Astrocyte (in vitro differentiated cells and primary cell): Measurements from ENCODE around the gene WDR33. TPM values are rescaled to one million over a fixed set of nuclear protein-coding genes. Genes with fewer than 3 reads are reported as not detected.
"Not testable (repeated sequence)": the region's sequence is repeated elsewhere in the genome, so short reads cannot be mapped to it uniquely, and the experiment has no call there.

ENCODE experiments used
- DNase-seq: peaks from one replicate; pipeline ENCODE4 v3.0.0-alpha.2; 2010; ENCODE audit warnings: low read depth
- FAIRE-seq: peaks from 2 replicates; lab custom pipeline; 2011; peaks lifted over from hg19 to GRCh38; lab: Jason Lieb, UNC
- H2AFZ ChIP-seq: 2 replicates; pipeline ENCODE4 v1.6.0; 2012; ENCODE audit warnings: low read depth, low read length, inconsistent platforms
- H3K27ac ChIP-seq: 2 replicates; pipeline ENCODE4 v1.5.1; 2011; ENCODE audit warnings: low read depth, low read length, inconsistent platforms
- H3K27me3 ChIP-seq: 2 replicates; pipeline ENCODE4 v1.6.0; 2011; ENCODE audit warnings: low read length, inconsistent platforms; ENCODE audit not compliant: insufficient read depth
- H3K36me3 ChIP-seq: 2 replicates; pipeline ENCODE4 v1.5.1; 2011; ENCODE audit warnings: low read length, inconsistent platforms; ENCODE audit not compliant: insufficient read depth
- H3K4me1 ChIP-seq: 2 replicates; pipeline ENCODE4 v1.5.1; 2011; ENCODE audit warnings: low read length, inconsistent platforms; ENCODE audit not compliant: insufficient read depth
- H3K4me2 ChIP-seq: 2 replicates; pipeline ENCODE4 v1.6.0; 2012; ENCODE audit warnings: low read length, inconsistent platforms
- H3K4me3 ChIP-seq: 2 replicates; pipeline ENCODE4 v1.5.1; 2011; ENCODE audit warnings: low read depth, mild to moderate bottlenecking, low read length, inconsistent platforms; ENCODE audit not compliant: insufficient read depth
- H3K79me2 ChIP-seq: 2 replicates; pipeline ENCODE4 v1.6.0; 2012; ENCODE audit warnings: mild to moderate bottlenecking, low read length, inconsistent platforms; ENCODE audit not compliant: insufficient read depth
- H3K9ac ChIP-seq: 2 replicates; pipeline ENCODE4 v1.6.0; 2012; ENCODE audit warnings: mild to moderate bottlenecking, low read length, inconsistent platforms
- H3K9me3 ChIP-seq: 2 replicates; pipeline ENCODE4 v1.5.1; 2012; ENCODE audit warnings: low read depth, mild to moderate bottlenecking, low read length, inconsistent platforms; ENCODE audit not compliant: insufficient read depth
- H4K20me1 ChIP-seq: 2 replicates; pipeline ENCODE4 v1.6.0; 2012; ENCODE audit warnings: low read length, inconsistent platforms; ENCODE audit not compliant: insufficient read depth
- H3K27ac Mint-ChIP-seq: one replicate; pipeline ENCODE4 v1.8.0; 2021; ENCODE audit warnings: mild to moderate bottlenecking, mixed read lengths; ENCODE audit not compliant: unreplicated experiment
- H3K27me3 Mint-ChIP-seq: one replicate; pipeline ENCODE4 v1.8.0; 2021; ENCODE audit warnings: low read depth, mixed read lengths; ENCODE audit not compliant: unreplicated experiment
- H3K36me3 Mint-ChIP-seq: one replicate; pipeline ENCODE4 v1.8.0; 2021; ENCODE audit warnings: low read depth, mixed read lengths; ENCODE audit not compliant: unreplicated experiment
- H3K4me1 Mint-ChIP-seq: one replicate; pipeline ENCODE4 v1.8.0; 2021; ENCODE audit warnings: low read depth, mixed read lengths; ENCODE audit not compliant: unreplicated experiment
- H3K4me3 Mint-ChIP-seq: one replicate; pipeline ENCODE4 v1.8.0; 2021; ENCODE audit warnings: mild to moderate bottlenecking, moderate library complexity, mixed read lengths; ENCODE audit not compliant: unreplicated experiment
- H3K9me3 Mint-ChIP-seq: one replicate; pipeline ENCODE4 v1.8.0; 2021; ENCODE audit warnings: mild to moderate bottlenecking, mixed read lengths; ENCODE audit not compliant: unreplicated experiment
- EZH2 ChIP-seq: IDR thresholded peaks from 2 replicates; pipeline ENCODE4 v1.6.1; 2012; ENCODE audit warnings: mild to moderate bottlenecking, low read length, inconsistent platforms; ENCODE audit not compliant: insufficient read depth
- total RNA-seq: library from RNA; stranded (reverse); gene quantifications from 2 replicates; pipeline ENCODE4 v1.2.1, GENCODE V29; 2021
- TF ChIP-seq, protein P1 (sequence below): IDR thresholded peaks from 2 replicates; pipeline ENCODE4 v1.5.1; 2011; ENCODE audit warnings: low read depth, mild to moderate bottlenecking, inconsistent platforms, low read length, moderate library complexity; ENCODE audit not compliant: insufficient read depth

Gene WDR33
- total RNA-seq, 1 donor from 2014 or later, result 40.9 TPM

DNA sequence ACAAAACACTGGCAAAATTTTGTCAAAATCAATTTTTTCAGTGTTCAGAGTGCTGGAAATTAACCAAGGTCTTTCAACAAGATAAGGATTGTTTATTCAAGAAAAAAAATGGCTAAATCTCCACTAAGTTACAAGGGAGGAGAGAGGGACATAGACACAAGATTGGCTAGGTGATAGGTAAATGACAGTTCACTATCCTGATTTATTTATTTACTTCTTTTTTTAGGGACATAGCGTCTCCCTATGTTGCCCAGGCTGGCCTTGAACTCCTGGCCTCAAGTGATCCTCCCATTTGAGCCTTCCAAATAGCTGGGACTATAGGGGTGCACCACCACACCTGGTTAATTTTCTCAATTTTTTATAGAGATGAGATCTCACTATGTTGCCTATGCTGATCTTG, 3.7 kb upstream of the WDR33 start:
- H3K27me3 ChIP-seq, result no peaks in the 10 kb centered on the region
- FAIRE-seq (no peak), DNase-seq (no peak)
- Mint-ChIP-seq H3K4me1 (peaks cover under 1% of the 10 kb centered on the region), H3K27ac (no peak overlapping the region), H3K4me3 (no peak overlapping the region), H3K9me3 (peaks cover 23% of the 10 kb centered on the region), H3K36me3 (no peaks in the 10 kb centered on the region), H3K27me3 (peaks cover 9% of the 10 kb centered on the region)
- no peak overlapping the region for H3K9ac ChIP-seq
- H3K9me3 ChIP-seq, result peaks cover 8% of the 10 kb centered on the region
- no peak overlapping the region for H2AFZ ChIP-seq
- no peak overlapping the region for H3K4me2 ChIP-seq
- no peak overlapping the region for H3K27ac ChIP-seq
- H3K4me3 ChIP-seq, result no peak overlapping the region
- TF ChIP-seq, protein P1, sequence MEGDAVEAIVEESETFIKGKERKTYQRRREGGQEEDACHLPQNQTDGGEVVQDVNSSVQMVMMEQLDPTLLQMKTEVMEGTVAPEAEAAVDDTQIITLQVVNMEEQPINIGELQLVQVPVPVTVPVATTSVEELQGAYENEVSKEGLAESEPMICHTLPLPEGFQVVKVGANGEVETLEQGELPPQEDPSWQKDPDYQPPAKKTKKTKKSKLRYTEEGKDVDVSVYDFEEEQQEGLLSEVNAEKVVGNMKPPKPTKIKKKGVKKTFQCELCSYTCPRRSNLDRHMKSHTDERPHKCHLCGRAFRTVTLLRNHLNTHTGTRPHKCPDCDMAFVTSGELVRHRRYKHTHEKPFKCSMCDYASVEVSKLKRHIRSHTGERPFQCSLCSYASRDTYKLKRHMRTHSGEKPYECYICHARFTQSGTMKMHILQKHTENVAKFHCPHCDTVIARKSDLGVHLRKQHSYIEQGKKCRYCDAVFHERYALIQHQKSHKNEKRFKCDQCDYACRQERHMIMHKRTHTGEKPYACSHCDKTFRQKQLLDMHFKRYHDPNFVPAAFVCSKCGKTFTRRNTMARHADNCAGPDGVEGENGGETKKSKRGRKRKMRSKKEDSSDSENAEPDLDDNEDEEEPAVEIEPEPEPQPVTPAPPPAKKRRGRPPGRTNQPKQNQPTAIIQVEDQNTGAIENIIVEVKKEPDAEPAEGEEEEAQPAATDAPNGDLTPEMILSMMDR, result no peak
- no peak for TF ChIP-seq EZH2
- peaks cover 13% of the 10 kb centered on the region for H3K79me2 ChIP-seq
- H3K36me3 ChIP-seq, result no peaks in the 10 kb centered on the region
- H3K4me1 ChIP-seq, result peaks cover 7% of the 10 kb centered on the region
- peaks cover 8% of the 10 kb centered on the region for H4K20me1 ChIP-seq

DNA sequence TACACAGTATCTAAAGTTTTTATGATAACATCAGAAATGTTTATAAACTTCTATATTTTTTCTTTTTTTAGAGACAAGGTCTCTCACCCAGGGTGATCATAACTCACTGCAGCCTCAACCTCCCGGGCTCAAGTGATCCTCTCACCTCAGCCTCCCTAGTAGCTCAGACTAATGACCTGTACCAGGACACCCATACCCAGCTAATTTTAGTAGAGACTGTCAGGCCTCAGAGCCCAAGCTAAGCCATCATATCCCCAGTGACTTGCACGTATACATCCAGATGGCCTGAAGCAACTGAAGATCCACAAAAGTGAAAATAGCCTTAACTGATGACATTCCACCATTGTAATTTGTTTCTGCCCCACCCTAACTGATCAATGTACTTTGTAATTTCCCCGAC, 1.5 kb upstream of the WDR33 start:
- FAIRE-seq, result not testable (repeated sequence)

DNA sequence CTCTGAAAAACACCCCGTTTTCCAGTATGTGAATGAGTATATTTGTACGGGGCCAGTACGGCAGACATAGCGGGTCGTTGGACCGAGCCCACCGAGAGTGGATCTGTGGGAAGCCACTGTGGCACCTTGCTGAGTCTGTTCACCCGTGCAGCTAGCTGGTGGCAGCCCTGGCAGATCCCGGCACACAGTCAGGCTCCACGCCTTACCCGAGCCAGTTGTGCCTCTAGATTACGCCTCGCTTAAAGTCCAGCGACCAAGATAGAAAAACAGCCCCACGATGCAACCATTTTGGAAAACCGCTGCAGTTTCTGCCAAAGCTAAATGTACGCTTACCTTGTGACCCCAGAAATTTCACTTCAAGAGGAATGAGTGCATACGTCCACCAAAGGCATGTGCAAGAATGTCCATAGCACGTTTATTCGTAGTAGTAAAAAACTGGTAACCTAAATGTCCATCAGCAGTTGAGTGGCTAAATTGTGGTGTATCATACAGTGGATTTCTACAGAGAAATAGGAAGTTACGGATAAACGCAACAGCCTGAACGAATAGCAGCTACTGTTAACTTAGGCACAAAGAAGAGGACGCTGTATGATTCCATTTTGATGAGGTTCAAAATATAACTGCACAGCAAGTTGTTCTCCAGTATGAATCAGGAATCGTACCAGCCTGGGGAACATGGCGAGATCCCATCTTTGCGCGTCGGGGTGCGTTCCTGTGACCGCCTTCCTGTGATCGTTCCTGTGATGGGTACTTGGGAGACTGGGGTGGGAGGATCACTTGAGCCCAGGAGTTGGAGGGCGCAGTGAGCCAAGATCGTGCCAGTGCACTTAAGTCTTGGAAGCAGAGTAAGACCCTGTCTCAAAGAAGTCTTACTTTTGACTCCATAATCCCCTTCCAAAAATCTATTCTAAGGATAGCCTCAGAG, 688 bp upstream of the WDR33 start:
- peaks cover 14% of the 10 kb centered on the region for H3K4me1 Mint-ChIP-seq
- TF ChIP-seq, protein P1, result no peak
- TF ChIP-seq EZH2, result no peak
- DNase-seq (peak; percentile 4), FAIRE-seq (no peak)
- H3K4me1 ChIP-seq, result peaks cover 9% of the 10 kb centered on the region
- H3K4me2 ChIP-seq, result peak overlapping the region; percentile 96
- no peaks in the 10 kb centered on the region for H3K27me3 Mint-ChIP-seq
- H3K4me3 ChIP-seq, result peak overlapping the region; percentile 99
- peak overlapping the region; percentile 96 for H3K4me3 Mint-ChIP-seq
- H3K27me3 ChIP-seq, result no peaks in the 10 kb centered on the region
- H3K9ac ChIP-seq, result peak overlapping the region; percentile 96
- H3K27ac Mint-ChIP-seq, result peak overlapping the region; percentile 98
- no peaks in the 10 kb centered on the region for H3K9me3 ChIP-seq
- no peaks in the 10 kb centered on the region for H3K36me3 Mint-ChIP-seq
- H2AFZ ChIP-seq, result peak overlapping the region; percentile 98
- H3K9me3 Mint-ChIP-seq, result peaks cover 2% of the 10 kb centered on the region
- H4K20me1 ChIP-seq, result peaks cover 34% of the 10 kb centered on the region
- H3K79me2 ChIP-seq, result peaks cover 43% of the 10 kb centered on the region
- peak overlapping the region; percentile 93 for H3K27ac ChIP-seq
- H3K36me3 ChIP-seq, result no peaks in the 10 kb centered on the region

More for the DNA sequence above, 1.5 kb upstream of the WDR33 start:
- H3K36me3 ChIP-seq, H3K27me3 Mint-ChIP-seq, H3K4me3 ChIP-seq, H3K27ac ChIP-seq, H3K27ac Mint-ChIP-seq, H3K4me1 ChIP-seq, H3K27me3 ChIP-seq, H3K9ac ChIP-seq, H3K4me2 ChIP-seq, H3K36me3 Mint-ChIP-seq, H3K9me3 Mint-ChIP-seq, H2AFZ ChIP-seq, H3K9me3 ChIP-seq, DNase-seq: not testable (repeated sequence)
- Mint-ChIP-seq H3K4me1 (peaks cover 10% of the 10 kb centered on the region), H3K4me3 (peak overlapping the region; percentile 96)
- H3K79me2 ChIP-seq, result peaks cover 35% of the 10 kb centered on the region
- H4K20me1 ChIP-seq, result peaks cover 26% of the 10 kb centered on the region
